ENCODE measurements around the gene ERC1.

ERC1 gene

GRCh38 chr12:1474574-1475153, 483.6 kb downstream of the ERC1 start:
- ChIA-PET CTCF (interaction anchor here (0.7 to 2.2 kb wide), 3 partner anchors 105 to 356 kb away, joined by 3 to 13 read pairs (median 6); no protein-coding TSS in a partner anchor), POLR2A (interaction anchor here (1.0 kb wide), 1 partner anchor 10 kb away, joined by 4 read pairs; no protein-coding TSS in a partner anchor)
- peaks cover 22% of the 10 kb centered on the region for H3K4me1 ChIP-seq (ENCODE audit: control insufficient read depth, insufficient read depth, low read length)
- H3K9me3 ChIP-seq (ENCODE audit: control insufficient read depth, insufficient read depth, low read depth, low read length), result no peaks in the 10 kb centered on the region
- peak overlapping the region; percentile 71 for H3K27ac ChIP-seq (ENCODE audit: extremely low read depth, low read depth, low read length)
- H3K4me3 ChIP-seq (ENCODE audit: low read depth, low read length), result no peak overlapping the region
- H3K36me3 ChIP-seq (ENCODE audit: control insufficient read depth in 2 of 2, insufficient read depth in 1 of 2, low read length in 2 of 2), result no peaks in the 10 kb centered on the region
- peak; percentile 13; the same call in 1 of the 2 replicates for TF ChIP-seq TRIM28 (IDR thresholded peaks at IDR 0.05; ENCODE audit: borderline replicate concordance, low read length)
- TF ChIP-seq ZNF280C (tag by site-specific recombination; IDR thresholded peaks at IDR 0.05), result no peak
- TF ChIP-seq PRDM1 (tag by site-specific recombination; IDR thresholded peaks at IDR 0.05), result no peak
- TF ChIP-seq ZNF610 (tag by site-specific recombination; IDR thresholded peaks at IDR 0.05; ENCODE audit: borderline replicate concordance), result no peak
- TF ChIP-seq ZSCAN16 (tag by site-specific recombination; IDR thresholded peaks at IDR 0.05), result peak; percentile 86
- no peak for TF ChIP-seq KLF10 (tag by site-specific recombination; IDR thresholded peaks at IDR 0.05)
- no peak for TF ChIP-seq ZNF48 (tag by site-specific recombination; IDR thresholded peaks at IDR 0.05)
- 0 out of 2 replicates have a peak, but pooled peaks have one; percentile 22 for TF ChIP-seq PBX3 (CRISPR knock-in tag; IDR thresholded peaks at IDR 0.05)
- TF ChIP-seq ZNF302 (tag by site-specific recombination; IDR thresholded peaks at IDR 0.05; ENCODE audit: low read depth), result no peak
- no peak for TF ChIP-seq ZNF394 (tag by site-specific recombination; IDR thresholded peaks at IDR 0.05; ENCODE audit: borderline replicate concordance)
- TF ChIP-seq, protein P1, sequence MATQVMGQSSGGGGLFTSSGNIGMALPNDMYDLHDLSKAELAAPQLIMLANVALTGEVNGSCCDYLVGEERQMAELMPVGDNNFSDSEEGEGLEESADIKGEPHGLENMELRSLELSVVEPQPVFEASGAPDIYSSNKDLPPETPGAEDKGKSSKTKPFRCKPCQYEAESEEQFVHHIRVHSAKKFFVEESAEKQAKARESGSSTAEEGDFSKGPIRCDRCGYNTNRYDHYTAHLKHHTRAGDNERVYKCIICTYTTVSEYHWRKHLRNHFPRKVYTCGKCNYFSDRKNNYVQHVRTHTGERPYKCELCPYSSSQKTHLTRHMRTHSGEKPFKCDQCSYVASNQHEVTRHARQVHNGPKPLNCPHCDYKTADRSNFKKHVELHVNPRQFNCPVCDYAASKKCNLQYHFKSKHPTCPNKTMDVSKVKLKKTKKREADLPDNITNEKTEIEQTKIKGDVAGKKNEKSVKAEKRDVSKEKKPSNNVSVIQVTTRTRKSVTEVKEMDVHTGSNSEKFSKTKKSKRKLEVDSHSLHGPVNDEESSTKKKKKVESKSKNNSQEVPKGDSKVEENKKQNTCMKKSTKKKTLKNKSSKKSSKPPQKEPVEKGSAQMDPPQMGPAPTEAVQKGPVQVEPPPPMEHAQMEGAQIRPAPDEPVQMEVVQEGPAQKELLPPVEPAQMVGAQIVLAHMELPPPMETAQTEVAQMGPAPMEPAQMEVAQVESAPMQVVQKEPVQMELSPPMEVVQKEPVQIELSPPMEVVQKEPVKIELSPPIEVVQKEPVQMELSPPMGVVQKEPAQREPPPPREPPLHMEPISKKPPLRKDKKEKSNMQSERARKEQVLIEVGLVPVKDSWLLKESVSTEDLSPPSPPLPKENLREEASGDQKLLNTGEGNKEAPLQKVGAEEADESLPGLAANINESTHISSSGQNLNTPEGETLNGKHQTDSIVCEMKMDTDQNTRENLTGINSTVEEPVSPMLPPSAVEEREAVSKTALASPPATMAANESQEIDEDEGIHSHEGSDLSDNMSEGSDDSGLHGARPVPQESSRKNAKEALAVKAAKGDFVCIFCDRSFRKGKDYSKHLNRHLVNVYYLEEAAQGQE (tag by site-specific recombination; IDR thresholded peaks at IDR 0.05), result no peak
- TF ChIP-seq ZIC2 (tag by site-specific recombination; IDR thresholded peaks at IDR 0.05), result no peak
- TF ChIP-seq, protein P2, sequence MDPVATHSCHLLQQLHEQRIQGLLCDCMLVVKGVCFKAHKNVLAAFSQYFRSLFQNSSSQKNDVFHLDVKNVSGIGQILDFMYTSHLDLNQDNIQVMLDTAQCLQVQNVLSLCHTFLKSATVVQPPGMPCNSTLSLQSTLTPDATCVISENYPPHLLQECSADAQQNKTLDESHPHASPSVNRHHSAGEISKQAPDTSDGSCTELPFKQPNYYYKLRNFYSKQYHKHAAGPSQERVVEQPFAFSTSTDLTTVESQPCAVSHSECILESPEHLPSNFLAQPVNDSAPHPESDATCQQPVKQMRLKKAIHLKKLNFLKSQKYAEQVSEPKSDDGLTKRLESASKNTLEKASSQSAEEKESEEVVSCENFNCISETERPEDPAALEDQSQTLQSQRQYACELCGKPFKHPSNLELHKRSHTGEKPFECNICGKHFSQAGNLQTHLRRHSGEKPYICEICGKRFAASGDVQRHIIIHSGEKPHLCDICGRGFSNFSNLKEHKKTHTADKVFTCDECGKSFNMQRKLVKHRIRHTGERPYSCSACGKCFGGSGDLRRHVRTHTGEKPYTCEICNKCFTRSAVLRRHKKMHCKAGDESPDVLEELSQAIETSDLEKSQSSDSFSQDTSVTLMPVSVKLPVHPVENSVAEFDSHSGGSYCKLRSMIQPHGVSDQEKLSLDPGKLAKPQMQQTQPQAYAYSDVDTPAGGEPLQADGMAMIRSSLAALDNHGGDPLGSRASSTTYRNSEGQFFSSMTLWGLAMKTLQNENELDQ (tag by site-specific recombination; IDR thresholded peaks at IDR 0.05; ENCODE audit: low read depth), result no peak
- TF ChIP-seq ZNF555 (tag by site-specific recombination; conservative IDR thresholded peaks at IDR 0.05), result no peak
- TF ChIP-seq ZNF701 (tag by site-specific recombination; IDR thresholded peaks at IDR 0.05), result no peak
- no peak for TF ChIP-seq HOXD13 (CRISPR knock-in tag; IDR thresholded peaks at IDR 0.05; ENCODE audit: borderline replicate concordance)
- no peak for TF ChIP-seq FEZF1 (tag by site-specific recombination; IDR thresholded peaks at IDR 0.05)
- 0 out of 2 replicates have a peak, but pooled peaks have one; percentile 35 for TF ChIP-seq ZSCAN30 (tag by site-specific recombination; IDR thresholded peaks at IDR 0.05)
- peak; percentile 24; the same call in 1 of the 2 replicates for TF ChIP-seq ZBTB17 (tag by site-specific recombination; IDR thresholded peaks at IDR 0.05)
- TF ChIP-seq ZSCAN23 (tag by site-specific recombination; IDR thresholded peaks at IDR 0.05), result no peak
- TF ChIP-seq ZNF157 (tag by site-specific recombination; IDR thresholded peaks at IDR 0.05), result no peak
- TF ChIP-seq SP3 (tag by site-specific recombination; IDR thresholded peaks at IDR 0.05), result no peak
- TF ChIP-seq CTCF (tag by site-specific recombination; IDR thresholded peaks at IDR 0.05), result no peak; the same call in 1 of the 2 replicates
- TF ChIP-seq WT1 (tag by site-specific recombination; IDR thresholded peaks at IDR 0.05), result no peak
- TF ChIP-seq ZNF24 (tag by site-specific recombination; IDR thresholded peaks at IDR 0.05), result 0 out of 2 replicates have a peak, but pooled peaks have one; percentile 21
- TF ChIP-seq ZNF114 (tag by site-specific recombination; IDR thresholded peaks at IDR 0.05), result no peak
- peak; percentile 67 for TF ChIP-seq ZNF600 (tag by site-specific recombination; IDR thresholded peaks at IDR 0.05)
- TF ChIP-seq ZNF23 (tag by site-specific recombination; IDR thresholded peaks at IDR 0.05; ENCODE audit: borderline replicate concordance), result no peak
